BJ (cell line): ENCODE results near the gene TTI1. TPM values are rescaled to one million over a fixed set of nuclear protein-coding genes. Genes with fewer than 3 reads are reported as not detected.
"Not testable (repeated sequence)": the region's sequence is repeated elsewhere in the genome, so short reads cannot be mapped to it uniquely, and the experiment has no call there.

ENCODE experiments used
- CTCF ChIA-PET: fragments of 350-600 bp; formaldehyde crosslinking; extraction: SDS; loops from one replicate; lab custom pipeline; 2021; ENCODE audit warnings: antibody characterized with exemption, inconsistent platforms; lab: Yijun Ruan, JAX
- POLR2A ChIA-PET: fragments of 300-600 bp; sonication (Branson Sonifier 250); formaldehyde crosslinking; extraction: SDS; loops from one replicate; lab custom pipeline; 2021; ENCODE audit warnings: antibody characterized with exemption; lab: Charles Lee
- DNase-seq: peaks from one replicate; pipeline ENCODE4 v3.0.0-alpha.2; 2011; ENCODE audit warnings: low read depth
- H3K27me3 ChIP-seq: 2 replicates; pipeline ENCODE4 v1.6.0; 2011; ENCODE audit warnings: low read length; ENCODE audit not compliant: control insufficient read depth, insufficient read depth
- H3K36me3 ChIP-seq: 2 replicates; pipeline ENCODE4 v1.5.1; 2011; ENCODE audit warnings: low read length; ENCODE audit not compliant: control insufficient read depth, insufficient read depth
- H3K4me3 ChIP-seq: 2 replicates; pipeline ENCODE4 v1.5.1; 2011; ENCODE audit warnings: low read depth, mild to moderate bottlenecking, control low read depth, low read length
- CTCF ChIP-seq: IDR thresholded peaks from 2 replicates; pipeline ENCODE4 v1.5.1; 2011; ENCODE audit warnings: low read depth, mild to moderate bottlenecking, control low read depth, inconsistent platforms, low read length, moderate library complexity; ENCODE audit not compliant: insufficient read depth
- polyA plus RNA-seq: library from polyadenylated mRNA; depleted of rRNA; stranded (reverse); fragments of >200 nt; gene quantifications from 2 replicates; pipeline ENCODE4 v1.2.3, GENCODE V29; 2011

TTI1 gene
- polyA plus RNA-seq, 1 experiment = 12.7 TPM

DNA sequence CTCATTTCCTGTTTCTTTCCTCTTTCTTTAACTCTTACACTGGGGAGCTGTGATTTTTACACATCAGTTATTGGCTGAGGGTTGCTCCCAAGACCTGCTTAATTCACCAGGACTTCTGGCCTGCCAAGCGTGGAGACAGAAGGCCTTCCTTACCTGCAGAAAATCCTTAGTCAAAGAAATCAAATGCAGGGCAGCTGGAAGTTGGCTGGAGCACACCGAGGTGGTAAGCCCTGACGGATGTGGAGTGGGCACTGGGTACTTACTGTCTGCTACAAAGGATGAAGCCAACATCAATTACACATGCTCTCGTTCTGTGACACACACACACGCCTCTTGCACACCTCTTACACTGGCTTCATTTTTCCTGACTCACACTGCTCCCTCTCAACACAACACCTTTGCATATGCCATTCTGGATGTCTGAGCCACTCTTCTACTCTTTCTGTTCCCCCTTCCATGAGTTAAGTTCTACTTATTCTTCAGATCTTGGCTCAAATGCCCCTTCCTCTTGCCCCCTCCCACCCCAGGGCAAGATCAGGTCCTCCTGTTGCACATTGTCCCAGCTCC is 61.6 kb downstream of the TTI1 start:
- no peak for DNase-seq
- ChIA-PET POLR2A (interaction anchor here (0.6 kb wide), 1 partner anchor 38 kb away, joined by 12 read pairs; no protein-coding TSS in a partner anchor), CTCF (no interaction called here)
- no peak for TF ChIP-seq CTCF
- Histone ChIP-seq H3K27me3 (no peaks in the 10 kb centered on the region), H3K4me3 (no peak overlapping the region), H3K36me3 (no peaks in the 10 kb centered on the region)

DNA sequence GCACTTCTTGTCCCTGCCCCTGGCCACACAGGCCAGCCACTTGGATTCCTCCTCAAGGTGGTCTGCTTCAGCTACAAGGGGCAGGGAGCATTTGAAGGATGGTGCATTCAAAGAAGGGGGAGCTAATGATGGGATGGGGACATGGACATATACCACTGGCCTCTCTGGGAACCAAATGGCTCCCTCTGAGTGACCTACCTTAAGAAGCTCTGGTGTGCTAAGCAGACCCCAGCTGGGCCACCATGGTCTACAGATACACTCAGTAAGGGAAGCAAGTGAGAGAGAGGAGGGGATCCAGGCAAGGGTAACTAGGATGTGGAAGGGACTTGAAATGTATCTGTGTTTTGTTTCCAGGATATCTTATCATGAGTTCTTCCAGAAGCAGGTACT is 62.4 kb downstream of the TTI1 start:
- Histone ChIP-seq H3K36me3 (no peaks in the 10 kb centered on the region), H3K4me3 (no peak overlapping the region), H3K27me3 (no peaks in the 10 kb centered on the region)
- no peak for TF ChIP-seq CTCF
- ChIA-PET CTCF (no interaction called here), POLR2A (interaction anchor here (0.6 kb wide), 1 partner anchor 39 kb away, joined by 12 read pairs; no protein-coding TSS in a partner anchor)
- no peak for DNase-seq

DNA sequence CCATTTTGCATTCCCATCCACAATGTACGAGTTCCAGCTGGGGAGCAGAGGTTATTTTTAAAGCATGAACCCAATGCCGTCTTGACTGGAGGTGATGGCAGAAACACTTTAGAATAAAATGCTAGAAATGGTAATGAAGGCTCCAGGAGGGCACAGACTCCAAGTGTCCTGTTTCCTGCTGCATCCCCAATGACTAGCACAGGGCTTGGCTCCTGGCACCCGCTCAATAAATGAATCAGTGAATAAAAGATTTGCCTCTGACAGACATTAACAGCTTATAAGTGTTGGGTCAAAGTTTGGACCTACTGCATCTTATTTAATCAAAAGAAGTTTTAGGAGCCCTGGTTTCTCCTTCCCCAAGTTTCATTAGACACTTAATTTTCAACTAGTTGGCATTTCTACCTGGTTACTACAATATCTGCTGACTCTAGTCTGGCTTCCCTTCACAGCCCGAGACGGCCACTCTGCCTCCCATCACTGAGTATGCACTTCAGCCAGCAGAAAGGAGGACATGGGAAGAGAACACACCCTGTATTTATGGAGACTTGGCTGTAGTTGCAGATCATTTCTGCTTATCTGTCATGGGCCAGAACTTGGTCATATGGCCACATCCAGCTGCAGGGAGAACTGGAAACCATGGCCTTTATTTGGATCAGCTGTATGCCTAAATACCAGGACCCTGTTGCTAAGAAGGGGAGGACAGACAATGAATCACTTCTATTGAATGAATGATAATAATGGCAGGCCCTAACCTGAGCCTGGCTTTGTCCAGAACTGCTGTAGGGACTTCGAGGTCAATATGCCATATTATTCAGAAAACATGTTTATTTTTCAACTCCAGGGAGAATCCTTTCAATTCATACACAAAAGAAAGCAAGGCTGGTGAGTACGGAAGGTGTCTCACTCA is 63.1 kb downstream of the TTI1 start:
- Histone ChIP-seq H3K27me3 (no peaks in the 10 kb centered on the region), H3K4me3 (no peak overlapping the region), H3K36me3 (no peaks in the 10 kb centered on the region)
- POLR2A ChIA-PET = no interaction called here
- DNase-seq = no peak
- TF ChIP-seq CTCF = no peak
- CTCF ChIA-PET = no interaction called here

DNA sequence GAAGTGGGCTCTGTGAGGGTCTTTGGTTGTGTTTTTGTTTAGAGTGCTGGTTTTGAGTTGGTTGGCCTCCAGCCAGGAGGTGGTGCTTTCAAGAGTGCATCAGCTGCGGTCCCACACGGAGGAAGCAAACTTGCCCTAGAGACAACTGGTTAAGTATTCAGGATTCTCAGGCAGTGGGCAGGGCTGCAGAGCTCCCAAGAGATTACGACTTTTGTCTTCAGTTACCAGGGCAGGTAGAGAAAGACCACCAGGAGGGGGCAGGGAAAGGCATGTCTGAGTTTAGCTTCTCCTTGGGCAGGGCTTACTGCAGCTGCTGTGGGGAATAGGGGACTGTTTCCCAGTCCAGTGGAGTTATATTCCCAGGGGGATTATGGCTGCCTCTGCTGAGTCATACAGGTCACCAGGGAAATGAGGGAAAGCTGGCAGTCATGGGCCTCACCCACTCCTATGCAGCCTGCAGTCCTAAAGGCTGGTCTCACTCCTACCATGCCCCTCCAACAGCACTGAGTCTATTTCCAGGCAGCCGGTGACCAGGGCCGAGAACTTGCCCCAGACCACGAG is 64.3 kb downstream of the TTI1 start:
- POLR2A ChIA-PET = no interaction called here
- H3K27me3 ChIP-seq = no peaks in the 10 kb centered on the region
- no peak for DNase-seq
- H3K36me3 ChIP-seq = no peaks in the 10 kb centered on the region
- H3K4me3 ChIP-seq = no peak overlapping the region
- CTCF ChIA-PET = interaction anchor here (0.7 to 1.9 kb wide), 2 partner anchors 9 to 405 kb away, joined by 3 to 7 read pairs; no protein-coding TSS in a partner anchor
- no peak for TF ChIP-seq CTCF

GRCh38 chr20:37963483-37963882 is 69.8 kb downstream of the TTI1 start:
- H3K36me3 ChIP-seq, H3K27me3 ChIP-seq, H3K4me3 ChIP-seq, POLR2A ChIA-PET, CTCF ChIA-PET, DNase-seq: not testable (repeated sequence)
